Left ventricle myocardium inferior (tissue), 1 donor: Measurements from ENCODE around the gene PRKCD. TPM values are rescaled to one million over a fixed set of nuclear protein-coding genes. Genes with fewer than 3 reads are reported as not detected.

Source experiments
- DNase-seq: peaks from one replicate; pipeline ENCODE4 v3.0.0-alpha.2; 2020
- H3K27ac ChIP-seq: fragments of 200-600 bp; replicated peaks from 2 replicates; pipeline ENCODE4 v1.8.0; 2021
- H3K27me3 ChIP-seq: fragments of 200-600 bp; 2 replicates; pipeline ENCODE4 v1.8.0; 2021; ENCODE audit warnings: low read depth
- H3K36me3 ChIP-seq: fragments of 200-600 bp; 2 replicates; pipeline ENCODE4 v1.8.0; 2021
- H3K4me1 ChIP-seq: fragments of 200-600 bp; 2 replicates; pipeline ENCODE4 v1.8.0; 2021
- H3K4me3 ChIP-seq: fragments of 200-600 bp; 2 replicates; pipeline ENCODE4 v1.8.0; 2021; ENCODE audit warnings: mild to moderate bottlenecking, moderate library complexity
- H3K9me3 ChIP-seq: fragments of 200-600 bp; replicated peaks from 2 replicates; pipeline ENCODE4 v1.8.0; 2021
- intact Hi-C: fragments of 100-400 bp; cut with micrococcal nuclease; formaldehyde crosslinking; loops from one replicate; pipeline ENCODE4 v1.11.0; 2022
- long read RNA-seq: library from polyadenylated mRNA; unstranded; transcript quantifications from one replicate; pipeline ENCODE4 v2.0.0, GENCODE V29; 2021
- total RNA-seq: library from RNA; stranded (reverse); fragmentation: NEBNext Ultra II Directional; extraction: Animal tissue kit (Norgen Biotek cat#: 25700); gene quantifications from one replicate; pipeline ENCODE4 v1.2.1, GENCODE V29; 2021
- TF ChIP-seq, protein P1 (sequence below): fragments of 200-600 bp; IDR thresholded peaks from 2 replicates; pipeline ENCODE4 v1.8.0; 2021; ENCODE audit warnings: antibody characterized with exemption, mild to moderate bottlenecking, borderline replicate concordance
- donor health status: DM: no; HTN: yes; CAD: no; lungs with severe emphysema.

Gene PRKCD
- total RNA-seq, result 13.6 TPM
- long read RNA-seq, transcript PRKCD-201 (19 exons, 2,680 nt), result major isoform, 14 of 35 reads
- long read RNA-seq, transcript PRKCD-202 (18 exons, 2,810 nt), result minor isoform, 8 of 35 reads
- long read RNA-seq, partial matches to known transcripts, result 5 of 35 reads
- long read RNA-seq, other reads (novel, unspliced or antisense), result 8 of 35 reads

DNA sequence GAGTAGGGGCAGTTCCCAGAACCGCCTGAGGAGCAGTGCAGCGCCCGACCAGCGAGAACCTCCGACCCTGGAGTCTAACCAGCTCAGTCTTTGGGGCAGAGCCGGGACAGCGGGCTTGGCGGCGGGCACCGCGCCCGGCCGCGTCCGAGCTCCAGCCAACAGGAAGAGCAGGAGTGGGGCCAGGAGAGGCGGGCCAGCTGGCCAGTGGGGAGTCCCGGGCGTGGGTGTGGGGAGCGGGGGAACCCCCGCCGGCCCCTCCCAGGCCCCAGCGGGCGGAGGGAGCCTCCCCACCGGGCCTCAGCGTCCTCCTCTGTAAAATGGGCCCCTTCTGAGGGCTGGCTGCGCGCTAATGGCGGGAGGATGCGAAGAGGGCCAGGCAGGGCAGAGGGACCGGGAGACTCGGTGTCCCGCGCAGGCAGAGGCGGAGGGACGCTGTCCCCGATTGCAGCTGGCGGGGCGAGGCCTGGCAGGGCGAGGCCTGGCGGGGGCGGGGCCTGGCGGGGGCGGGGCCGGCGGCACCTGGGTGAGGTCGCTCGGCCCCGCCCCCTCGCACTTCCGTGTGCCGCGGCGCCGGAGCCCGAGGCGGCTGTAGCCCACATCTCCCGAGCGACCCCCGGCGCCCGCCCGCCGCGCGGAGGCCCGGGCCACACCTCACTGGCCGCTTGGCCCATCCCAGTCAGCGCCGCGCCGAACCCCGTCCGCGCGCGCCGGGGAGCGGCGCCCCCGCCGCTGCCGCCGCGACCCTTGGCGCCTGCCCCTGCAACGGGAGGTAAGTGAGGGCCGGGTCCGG lies at the start of gene PRKCD:
PRKCD (plus strand) TSS at position 550 of the 790 bp plus-strand sequence. CDS start 17,214 bp downstream, outside the sequence.
- DNase-seq, result peak; percentile 84
- intact Hi-C loops, result no loop called here
- Histone ChIP-seq H3K4me1 (peaks cover 55% of the 10 kb centered on the region), H3K4me3 (peak within 1 kb of the TSS; percentile 82), H3K27me3 (peaks cover 8% of the 10 kb centered on the region), H3K9me3 (no peaks in the 10 kb centered on the region), H3K27ac (peak within 1 kb of the TSS; percentile 86), H3K36me3 (no peaks in the 10 kb centered on the region)
- TF ChIP-seq, protein P1, sequence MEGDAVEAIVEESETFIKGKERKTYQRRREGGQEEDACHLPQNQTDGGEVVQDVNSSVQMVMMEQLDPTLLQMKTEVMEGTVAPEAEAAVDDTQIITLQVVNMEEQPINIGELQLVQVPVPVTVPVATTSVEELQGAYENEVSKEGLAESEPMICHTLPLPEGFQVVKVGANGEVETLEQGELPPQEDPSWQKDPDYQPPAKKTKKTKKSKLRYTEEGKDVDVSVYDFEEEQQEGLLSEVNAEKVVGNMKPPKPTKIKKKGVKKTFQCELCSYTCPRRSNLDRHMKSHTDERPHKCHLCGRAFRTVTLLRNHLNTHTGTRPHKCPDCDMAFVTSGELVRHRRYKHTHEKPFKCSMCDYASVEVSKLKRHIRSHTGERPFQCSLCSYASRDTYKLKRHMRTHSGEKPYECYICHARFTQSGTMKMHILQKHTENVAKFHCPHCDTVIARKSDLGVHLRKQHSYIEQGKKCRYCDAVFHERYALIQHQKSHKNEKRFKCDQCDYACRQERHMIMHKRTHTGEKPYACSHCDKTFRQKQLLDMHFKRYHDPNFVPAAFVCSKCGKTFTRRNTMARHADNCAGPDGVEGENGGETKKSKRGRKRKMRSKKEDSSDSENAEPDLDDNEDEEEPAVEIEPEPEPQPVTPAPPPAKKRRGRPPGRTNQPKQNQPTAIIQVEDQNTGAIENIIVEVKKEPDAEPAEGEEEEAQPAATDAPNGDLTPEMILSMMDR, result peak; percentile 66

DNA sequence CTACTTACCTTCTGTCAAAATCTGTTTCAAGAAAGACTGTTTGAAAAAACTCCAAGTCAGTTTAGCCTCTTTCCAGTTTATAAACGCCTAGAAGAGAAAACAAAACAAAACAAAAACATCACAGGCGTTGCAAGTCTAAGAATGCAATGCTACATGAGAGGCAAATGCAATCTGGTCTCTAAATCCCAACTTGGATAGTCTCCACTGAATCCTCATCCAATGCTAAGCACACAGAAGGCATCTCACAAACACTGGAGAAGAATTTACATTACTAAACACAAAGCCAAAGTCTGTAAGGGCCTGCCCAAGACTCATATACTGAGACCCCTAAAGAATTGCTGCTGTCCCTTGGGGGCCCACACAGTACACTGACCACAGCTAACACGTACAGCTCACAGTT lies 49.2 kb upstream of the PRKCD start:
- DNase-seq, result no peak
- Histone ChIP-seq H3K4me3 (no peak overlapping the region), H3K27me3 (no peaks in the 10 kb centered on the region), H3K4me1 (peaks cover 40% of the 10 kb centered on the region), H3K9me3 (no peaks in the 10 kb centered on the region), H3K36me3 (peaks cover 49% of the 10 kb centered on the region), H3K27ac (peak overlapping the region; percentile 85)
- TF ChIP-seq, protein P1, result no peak
- intact Hi-C loops, result no loop called here

DNA sequence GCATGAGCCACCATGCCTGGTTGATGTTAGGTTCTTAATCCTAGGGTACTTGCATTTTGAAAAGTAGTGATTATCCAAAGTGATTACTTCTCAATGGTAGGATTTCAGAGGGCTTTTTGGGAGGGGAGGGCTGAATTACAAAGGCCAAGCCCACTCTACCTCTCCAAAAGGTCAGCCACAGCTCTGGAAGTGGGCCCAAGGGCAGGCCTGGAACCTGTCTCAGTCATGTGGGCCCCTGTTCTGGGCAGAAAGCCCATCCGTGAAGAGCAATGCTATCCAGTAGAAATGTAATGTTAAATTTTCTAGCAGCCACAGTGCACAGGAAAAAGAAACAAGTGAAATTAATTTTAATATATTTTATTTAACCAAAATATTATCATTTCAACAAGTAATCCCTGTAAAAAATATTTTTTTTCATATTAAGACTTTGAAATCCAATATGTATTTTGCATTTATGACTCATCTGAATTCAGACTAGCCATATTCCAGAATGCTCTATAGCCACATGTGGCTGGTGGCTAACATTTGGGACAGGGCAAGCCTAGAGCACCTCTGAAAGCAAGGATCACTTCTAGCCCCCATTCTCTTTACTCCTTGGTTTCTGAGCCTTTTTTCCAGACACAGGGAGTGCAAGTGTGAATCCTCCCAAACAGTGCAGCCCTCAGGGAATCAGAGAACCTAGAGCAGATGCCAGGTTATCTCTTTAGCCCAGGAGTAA lies 47.6 kb upstream of the PRKCD start:
- Histone ChIP-seq H3K27me3 (no peaks in the 10 kb centered on the region), H3K27ac (peak overlapping the region; percentile 85), H3K36me3 (peaks cover 63% of the 10 kb centered on the region), H3K4me3 (no peak overlapping the region), H3K4me1 (peaks cover 52% of the 10 kb centered on the region), H3K9me3 (no peaks in the 10 kb centered on the region)
- intact Hi-C loops, result loop anchor here (2.0 kb wide), 1 partner anchor 81 kb away; no protein-coding TSS in a partner anchor
- DNase-seq, result peak; percentile 78
- TF ChIP-seq, protein P1, result no peak

DNA sequence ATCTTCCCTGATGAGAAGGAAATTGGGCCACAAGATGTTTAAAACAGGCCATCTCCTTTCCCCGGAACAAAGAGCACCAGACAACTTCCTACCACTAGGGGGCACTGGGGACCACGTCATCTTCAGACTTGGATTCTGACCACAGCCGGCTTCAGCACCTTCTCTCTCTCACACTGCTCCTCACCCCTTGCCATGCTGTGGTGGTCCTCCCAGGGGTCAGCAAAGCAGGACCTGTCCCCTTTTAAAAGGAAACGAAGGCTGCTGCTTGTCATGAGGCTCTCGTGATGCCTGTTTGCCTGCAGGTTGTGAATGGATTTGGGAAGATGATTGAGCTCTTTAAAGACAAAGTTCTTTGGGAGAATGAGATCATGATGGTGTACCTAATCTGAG lies 47.0 kb upstream of the PRKCD start:
- intact Hi-C loops, result loop anchor here (2.0 kb wide), 1 partner anchor 81 kb away; no protein-coding TSS in a partner anchor
- Histone ChIP-seq H3K27ac (peak overlapping the region; percentile 85), H3K4me3 (no peak overlapping the region), H3K27me3 (no peaks in the 10 kb centered on the region), H3K9me3 (no peaks in the 10 kb centered on the region), H3K4me1 (peaks cover 52% of the 10 kb centered on the region), H3K36me3 (peaks cover 64% of the 10 kb centered on the region)
- peak; percentile 77 for DNase-seq
- TF ChIP-seq, protein P1, result peak; percentile 91

DNA sequence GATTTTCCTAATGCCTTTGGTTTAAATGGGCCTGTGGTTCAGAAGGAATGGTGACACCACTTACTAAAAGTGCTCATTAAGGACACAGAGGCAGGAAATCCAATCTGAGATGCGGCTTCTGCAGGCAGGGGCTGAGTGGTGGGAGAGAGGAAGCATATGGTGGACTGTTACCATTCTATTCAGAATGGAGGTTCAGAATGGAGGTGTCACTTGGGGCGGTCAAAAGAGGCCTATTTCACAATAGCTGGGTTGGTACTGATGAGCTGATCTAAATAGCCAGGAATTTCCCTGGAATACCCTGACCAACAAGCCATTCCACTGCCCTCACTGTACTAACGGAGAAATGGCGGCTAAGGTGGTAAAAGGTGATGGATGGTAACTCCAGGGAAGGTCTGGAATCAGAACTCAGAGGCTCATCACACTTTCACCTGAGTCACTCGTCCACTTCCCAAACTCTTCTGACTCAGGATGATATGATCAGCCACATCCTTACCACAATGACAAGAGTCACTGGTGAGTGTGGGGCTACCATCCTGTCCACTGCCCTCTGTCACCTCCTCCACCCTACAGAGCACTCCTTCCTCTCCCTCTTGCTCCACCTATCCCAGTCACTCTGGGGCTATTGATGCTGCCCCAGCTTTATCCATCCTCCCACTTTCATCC lies 46.5 kb upstream of the PRKCD start:
- H3K27ac ChIP-seq, result peak overlapping the region; percentile 85
- intact Hi-C loops, result loop anchor here (2.0 kb wide), 1 partner anchor 80 kb away; no protein-coding TSS in a partner anchor
- H3K36me3 ChIP-seq, result peaks cover 64% of the 10 kb centered on the region
- no peak overlapping the region for H3K4me3 ChIP-seq
- H3K9me3 ChIP-seq, result no peaks in the 10 kb centered on the region
- TF ChIP-seq, protein P1, result no peak
- H3K27me3 ChIP-seq, result no peaks in the 10 kb centered on the region
- H3K4me1 ChIP-seq, result peaks cover 56% of the 10 kb centered on the region
- DNase-seq, result no peak
